B cell (primary cell): ENCODE measurements around the gene MAP3K5. TPM values are rescaled to one million over a fixed set of nuclear protein-coding genes. Genes with fewer than 3 reads are reported as not detected.

Experiments
- ATAC-seq: fragments of 200-7000 bp; cut with Tn5 transposase; one replicate; pipeline ENCODE4 v1.10.0; 2021; ENCODE audit warnings: low read depth, mild to moderate bottlenecking, moderate number of reproducible peaks, moderate library complexity
- CTCF ChIA-PET: fragments of 350-600 bp; sonication (Branson Sonifier 250); formaldehyde crosslinking; loops from one replicate; lab custom pipeline; 2021; ENCODE audit warnings: antibody characterized with exemption, inconsistent platforms; lab: Charles Lee
- POLR2A ChIA-PET: fragments of 350-600 bp; sonication (Branson Sonifier 250); formaldehyde crosslinking; loops from one replicate; lab custom pipeline; 2021; ENCODE audit warnings: antibody characterized with exemption; lab: Charles Lee
- DNase-seq: peaks from one replicate; pipeline ENCODE4 v3.0.0; 2013
- H2AFZ ChIP-seq: 2 replicates; pipeline ENCODE4 v1.6.1; 2012; ENCODE audit warnings: mild to moderate bottlenecking, low read depth, low read length; ENCODE audit not compliant: insufficient read depth, poor library complexity, severe bottlenecking
- H3K27ac ChIP-seq, 2 donors: 1 replicate in 1 of 2; 2 replicates in 1 of 2; pipeline ENCODE4 v1.5.1; 2012 to 2013; ENCODE audit warnings: low read length in 2 of 2, mild to moderate bottlenecking in 2 of 2, moderate library complexity in 1 of 2
- H3K27me3 ChIP-seq, 4 experiments: fragments of 200-600 bp in 1 of 4; sonication (generic) in 1 of 4; replicated peaks in 1 of 4; 1 replicate in 2 of 4; 2 replicates in 2 of 4; pipeline versions ENCODE4 v1.6.1 to v1.7.0; 2013 to 2016; ENCODE audit warnings: low read length in 3 of 4, mild to moderate bottlenecking in 2 of 4, mixed read lengths in 1 of 4, moderate library complexity in 1 of 4; ENCODE audit not compliant: insufficient read depth in 4 of 4, control insufficient read depth in 3 of 4; ENCODE audit errors: control extremely low read depth in 1 of 4
- H3K36me3 ChIP-seq, 2 experiments: replicated peaks in 1 of 2; 1 replicate in 1 of 2; 2 replicates in 1 of 2; pipeline versions ENCODE4 v1.6.1 to v1.7.1; 2013; ENCODE audit warnings: low read length in 1 of 2; ENCODE audit not compliant: insufficient read depth in 2 of 2, control insufficient read depth in 1 of 2; ENCODE audit errors: control extremely low read depth in 1 of 2, extremely low read depth in 1 of 2
- H3K4me1 ChIP-seq, 2 donors: fragments of 200-600 bp in 1 of 2; sonication (generic) in 1 of 2; 1 replicate in 1 of 2; 2 replicates in 1 of 2; pipeline versions ENCODE4 v1.5.1 to v1.6.1; 2013 to 2017; ENCODE audit warnings: low read length in 2 of 2; ENCODE audit not compliant: control insufficient read depth in 2 of 2, insufficient read depth in 2 of 2
- H3K4me2 ChIP-seq: replicated peaks from 2 replicates; pipeline ENCODE3; 2012; ENCODE audit warnings: mild to moderate bottlenecking, low read depth, low read length; ENCODE audit not compliant: poor library complexity, severe bottlenecking
- H3K4me3 ChIP-seq, 5 experiments: fragments of 200-600 bp in 1 of 5; sonication (generic) in 1 of 5; 1 replicate in 3 of 5; 2 replicates in 2 of 5; pipeline versions ENCODE4 v1.5.1 to v1.7.0; 2011 to 2016; ENCODE audit warnings: low read length in 4 of 5, mild to moderate bottlenecking in 4 of 5, low read depth in 2 of 5, control low read depth in 1 of 5, moderate library complexity in 1 of 5; ENCODE audit not compliant: insufficient read depth in 1 of 5; ENCODE audit errors: control extremely low read depth in 1 of 5, extremely low read depth in 1 of 5
- H3K79me2 ChIP-seq: fragments of 200-600 bp; sonication (generic); one replicate; pipeline ENCODE4 v1.6.0; 2016; ENCODE audit warnings: low read length; ENCODE audit not compliant: control insufficient read depth, insufficient read depth
- H3K9ac ChIP-seq: fragments of 200-600 bp; sonication (generic); 2 replicates; pipeline ENCODE4 v1.6.1; 2017; ENCODE audit warnings: mild to moderate bottlenecking, low read length, moderate library complexity
- H3K9me3 ChIP-seq, 3 donors: one replicate each; pipeline versions ENCODE4 v1.6.1 to v1.7.1; 2013; ENCODE audit warnings: low read length in 2 of 3; ENCODE audit not compliant: control insufficient read depth in 2 of 3, insufficient read depth in 1 of 3; ENCODE audit errors: control extremely low read depth in 1 of 3
- H4K20me1 ChIP-seq: 2 replicates; pipeline ENCODE4 v1.6.0; 2012; ENCODE audit warnings: mild to moderate bottlenecking, low read length; ENCODE audit not compliant: insufficient read depth, control insufficient read depth, poor library complexity, severe bottlenecking
- H3K27ac Mint-ChIP-seq: one replicate; pipeline ENCODE4 v1.8.0; 2021; ENCODE audit warnings: mixed read lengths
- H3K27me3 Mint-ChIP-seq: one replicate; pipeline ENCODE4 v1.8.0; 2021; ENCODE audit warnings: mixed read lengths
- H3K4me1 Mint-ChIP-seq: one replicate; pipeline ENCODE4 v1.8.0; 2021; ENCODE audit warnings: mixed read lengths
- H3K4me3 Mint-ChIP-seq: one replicate; pipeline ENCODE4 v1.8.0; 2021; ENCODE audit warnings: mixed read lengths
- H3K9me3 Mint-ChIP-seq: one replicate; pipeline ENCODE4 v1.8.0; 2022; ENCODE audit warnings: mixed read lengths; ENCODE audit not compliant: insufficient read depth
- EZH2 ChIP-seq: IDR thresholded peaks from 2 replicates; pipeline ENCODE4 v1.6.1; 2012; ENCODE audit warnings: borderline replicate concordance, low read depth, mild to moderate bottlenecking, moderate library complexity, low read length; ENCODE audit not compliant: insufficient read depth, poor library complexity, severe bottlenecking
- WGBS: methylation state at CpG from one replicate; pipeline ENCODE4 v1.1.5; 2013; ENCODE audit warnings: missing lambda C conversion rate; ENCODE audit not compliant: insufficient coverage; 5-methylcytosine and 5-hydroxymethylcytosine counted together
- intact Hi-C: fragments of 100-400 bp; cut with micrococcal nuclease; formaldehyde crosslinking; loops from one replicate; pipeline ENCODE4 v1.10.0; 2022
- polyA plus RNA-seq: library from polyadenylated mRNA; depleted of rRNA; stranded (reverse); fragments of >200 nt; gene quantifications from 2 replicates; pipeline ENCODE4 v1.2.3, GENCODE V29; 2012
- total RNA-seq, 2 donors: library from RNA; stranded (reverse); fragments of 120-200 nt in 1 of 2; gene quantifications; 1 replicate in 1 of 2; 2 replicates in 1 of 2; pipeline versions ENCODE4 v1.2.3 to v1.2.4, GENCODE V29; 2013 to 2022
- TF ChIP-seq, protein P1 (sequence below): fragments of 200-600 bp; IDR thresholded peaks from one replicate; pipeline ENCODE4 v1.8.0; 2022; ENCODE audit warnings: antibody characterized with exemption, mild to moderate bottlenecking

The MAP3K5 gene
- total and polyA plus RNA-seq, 2 donors (not counting 1 experiment from before 2014, with no cell fraction given), result 5.7 to 34.1 TPM

DNA sequence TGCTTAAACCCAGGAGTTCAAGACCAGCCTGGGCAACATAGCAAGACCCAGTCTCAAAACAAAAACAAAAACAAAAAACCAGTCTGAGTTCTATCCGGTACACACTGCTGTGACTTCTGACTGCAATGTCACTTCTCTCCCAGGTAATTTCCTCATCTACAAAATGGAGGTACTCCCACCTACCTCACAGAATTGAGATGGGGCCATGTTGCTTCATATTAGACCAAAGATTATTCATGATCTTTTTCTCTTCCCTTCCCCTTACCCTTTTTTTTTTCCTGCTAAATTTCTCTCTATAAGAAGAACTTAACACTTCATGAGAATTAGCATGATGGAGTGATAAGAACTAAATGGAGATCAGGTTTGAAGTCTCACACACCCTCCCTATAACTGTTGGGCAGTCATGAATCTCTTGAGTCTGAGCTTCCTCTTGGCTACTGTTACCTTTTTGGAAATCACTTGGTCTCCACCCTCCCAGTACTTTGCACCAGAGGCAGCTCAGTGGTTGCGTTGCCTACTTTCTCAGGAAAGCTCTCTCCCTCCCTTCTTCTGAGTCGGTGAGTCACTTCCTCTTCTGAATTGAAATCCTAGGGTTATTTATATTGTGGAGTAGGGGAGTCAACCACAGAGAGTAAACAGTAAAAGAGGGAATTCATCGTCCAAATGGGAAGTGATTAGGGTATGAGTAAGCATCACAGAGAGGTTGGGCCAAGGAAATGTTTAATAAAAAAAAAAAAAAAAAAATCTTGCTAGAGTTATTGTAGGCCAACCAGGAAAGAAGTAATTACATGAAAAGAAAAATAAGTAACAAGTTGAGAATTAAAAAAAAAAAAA is 182.2 kb downstream of the MAP3K5 start:
- no peak for TF ChIP-seq EZH2
- TF ChIP-seq, protein P1, sequence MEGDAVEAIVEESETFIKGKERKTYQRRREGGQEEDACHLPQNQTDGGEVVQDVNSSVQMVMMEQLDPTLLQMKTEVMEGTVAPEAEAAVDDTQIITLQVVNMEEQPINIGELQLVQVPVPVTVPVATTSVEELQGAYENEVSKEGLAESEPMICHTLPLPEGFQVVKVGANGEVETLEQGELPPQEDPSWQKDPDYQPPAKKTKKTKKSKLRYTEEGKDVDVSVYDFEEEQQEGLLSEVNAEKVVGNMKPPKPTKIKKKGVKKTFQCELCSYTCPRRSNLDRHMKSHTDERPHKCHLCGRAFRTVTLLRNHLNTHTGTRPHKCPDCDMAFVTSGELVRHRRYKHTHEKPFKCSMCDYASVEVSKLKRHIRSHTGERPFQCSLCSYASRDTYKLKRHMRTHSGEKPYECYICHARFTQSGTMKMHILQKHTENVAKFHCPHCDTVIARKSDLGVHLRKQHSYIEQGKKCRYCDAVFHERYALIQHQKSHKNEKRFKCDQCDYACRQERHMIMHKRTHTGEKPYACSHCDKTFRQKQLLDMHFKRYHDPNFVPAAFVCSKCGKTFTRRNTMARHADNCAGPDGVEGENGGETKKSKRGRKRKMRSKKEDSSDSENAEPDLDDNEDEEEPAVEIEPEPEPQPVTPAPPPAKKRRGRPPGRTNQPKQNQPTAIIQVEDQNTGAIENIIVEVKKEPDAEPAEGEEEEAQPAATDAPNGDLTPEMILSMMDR, result no peak
- no peak for ATAC-seq
- Histone ChIP-seq H3K4me2 (no peak overlapping the region), H3K27me3 (no peaks in the 10 kb centered on the region), H4K20me1 (peaks cover 9% of the 10 kb centered on the region), H3K9me3 (no peaks in the 10 kb centered on the region), H3K79me2 (no peaks in the 10 kb centered on the region), H2AFZ (no peak overlapping the region), H3K4me3 (no peak overlapping the region), H3K9ac (no peak overlapping the region), H3K4me1 (no peaks in the 10 kb centered on the region), H3K27ac (no peak overlapping the region), H3K36me3 (peaks cover 15 to 27% of the 10 kb centered on the region in 2 experiments)
- H3K27ac Mint-ChIP-seq, result peak overlapping the region; percentile 16
- POLR2A ChIA-PET, result no interaction called here
- no peaks in the 10 kb centered on the region for H3K27me3 Mint-ChIP-seq
- WGBS, result 100% methylated on average over 1 of the region's 4 CpGs
- H3K4me3 Mint-ChIP-seq, result no peak overlapping the region
- no peaks in the 10 kb centered on the region for H3K9me3 Mint-ChIP-seq
- DNase-seq, result no peak
- CTCF ChIA-PET, result interaction anchor here (0.7 to 1.6 kb wide), 3 partner anchors 16 to 182 kb away, joined by 3 to 5 read pairs (median 3); partner anchors contain the start of gene MAP3K5
- intact Hi-C loops, result no loop called here
- H3K4me1 Mint-ChIP-seq, result peaks cover 3% of the 10 kb centered on the region

DNA sequence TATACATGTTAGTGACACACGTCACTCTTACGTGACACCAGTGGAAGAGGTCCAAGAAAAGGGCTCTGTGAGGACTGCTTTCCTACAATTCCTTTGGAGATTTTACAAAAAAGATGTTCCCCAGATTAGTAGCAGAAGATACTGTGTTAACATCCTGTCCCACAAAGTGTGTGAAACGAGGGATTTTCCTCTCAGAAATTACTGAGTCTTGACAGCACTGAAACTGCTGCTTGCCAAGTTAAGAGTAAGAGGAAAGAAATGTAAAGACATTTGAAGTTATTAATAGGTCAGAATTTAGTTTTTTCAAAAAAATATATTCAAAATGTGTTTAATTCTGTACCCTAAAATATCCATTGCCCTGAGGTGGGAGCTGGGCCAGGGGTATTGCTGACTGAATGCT is 183.3 kb downstream of the MAP3K5 start:
- Histone ChIP-seq H3K4me1 (no peaks in the 10 kb centered on the region), H3K27me3 (no peaks in the 10 kb centered on the region), H4K20me1 (peaks cover 9% of the 10 kb centered on the region), H3K4me2 (no peak overlapping the region), H3K9ac (no peak overlapping the region), H2AFZ (no peak overlapping the region), H3K9me3 (no peaks in the 10 kb centered on the region), H3K36me3 (peaks cover 14 to 30% of the 10 kb centered on the region in 2 experiments), H3K79me2 (no peaks in the 10 kb centered on the region), H3K27ac (no peak overlapping the region), H3K4me3 (no peak overlapping the region)
- Mint-ChIP-seq H3K27me3 (no peaks in the 10 kb centered on the region), H3K4me1 (peaks cover 3% of the 10 kb centered on the region), H3K4me3 (no peak overlapping the region), H3K27ac (no peak overlapping the region), H3K9me3 (no peaks in the 10 kb centered on the region)
- TF ChIP-seq, protein P1, result no peak
- TF ChIP-seq EZH2, result no peak
- intact Hi-C loops, result loop anchor here (1.0 kb wide), 2 partner anchors 184 to 318 kb away; no protein-coding TSS in a partner anchor
- CTCF ChIA-PET, result interaction anchor here (1.0 to 1.3 kb wide), 5 partner anchors 9 to 317 kb away, joined by 4 to 7 read pairs (median 5); partner anchors contain the start of gene MAP3K5
- POLR2A ChIA-PET, result no interaction called here
- ATAC-seq (no peak), DNase-seq (no peak)
- 95% methylated on average over 3 of the region's 3 CpGs for WGBS
